WTC11 (cell line): Measurements from ENCODE around the gene OLFM1. TPM values are rescaled to one million over a fixed set of nuclear protein-coding genes. Genes with fewer than 3 reads are reported as not detected.
"Not testable (repeated sequence)": the region's sequence is repeated elsewhere in the genome, so short reads cannot be mapped to it uniquely, and the experiment has no call there.

Source experiments
- ATAC-seq: fragments of 200-7000 bp; cut with Tn5 transposase; 2 replicates; pipeline ENCODE4 v1.10.0; 2021; ENCODE audit warnings: mild to moderate bottlenecking, moderate library complexity
- CTCF ChIA-PET: fragments of 300-600 bp; sonication (Branson Sonifier 250); formaldehyde crosslinking; loops from one replicate; lab custom pipeline; 2021; ENCODE audit warnings: antibody characterized with exemption; lab: Charles Lee
- POLR2A ChIA-PET: fragments of 350-600 bp; sonication (Branson Sonifier 250); formaldehyde crosslinking; loops from one replicate; lab custom pipeline; 2021; ENCODE audit warnings: antibody characterized with exemption; lab: Charles Lee
- DNase-seq: peaks from one replicate; pipeline ENCODE4 v3.0.0; 2021; ENCODE audit warnings: low spot score
- H3K27ac Mint-ChIP-seq: 2 replicates; pipeline ENCODE4 v1.8.0; 2021; ENCODE audit warnings: mixed read lengths
- H3K27me3 Mint-ChIP-seq: 2 replicates; pipeline ENCODE4 v1.8.0; 2021; ENCODE audit warnings: low read depth, mild to moderate bottlenecking, moderate library complexity, mixed read lengths
- H3K36me3 Mint-ChIP-seq: 2 replicates; pipeline ENCODE4 v1.8.0; 2021; ENCODE audit warnings: mixed read lengths
- H3K4me1 Mint-ChIP-seq: 2 replicates; pipeline ENCODE4 v1.8.0; 2022; ENCODE audit warnings: mixed read lengths
- H3K4me3 Mint-ChIP-seq: 2 replicates; pipeline ENCODE4 v1.8.0; 2021; ENCODE audit warnings: mild to moderate bottlenecking, moderate library complexity, mixed read lengths
- H3K9me3 Mint-ChIP-seq: 2 replicates; pipeline ENCODE4 v1.8.0; 2021; ENCODE audit warnings: mixed read lengths
- GABPB1 ChIP-seq: sonication (generic); formaldehyde crosslinking; IDR thresholded peaks from 2 replicates; pipeline ENCODE4 v1.8.1; 2023; ENCODE audit warnings: mild to moderate bottlenecking, missing genetic modification reagents
- HMGA2 ChIP-seq: fragments of 250-450 bp; sonication (Bioruptor Pico); IDR thresholded peaks from 2 replicates; pipeline ENCODE4 v1.4.0; 2021; ENCODE audit warnings: mild to moderate bottlenecking, moderate library complexity
- MXD4 ChIP-seq: fragments of 250-450 bp; sonication (Bioruptor Pico); IDR thresholded peaks from 2 replicates; pipeline ENCODE4 v1.8.0; 2021; ENCODE audit warnings: mild to moderate bottlenecking, moderate library complexity, borderline replicate concordance
- NFE2L1 ChIP-seq: sonication (generic); formaldehyde crosslinking; IDR thresholded peaks from 2 replicates; pipeline ENCODE4 v1.8.1; 2023; ENCODE audit warnings: missing genetic modification reagents
- TEAD1 ChIP-seq: sonication (generic); formaldehyde crosslinking; IDR thresholded peaks from 2 replicates; pipeline ENCODE4 v1.8.0; 2022; ENCODE audit warnings: mild to moderate bottlenecking, missing genetic modification reagents
- TP53 ChIP-seq: sonication (generic); formaldehyde crosslinking; IDR thresholded peaks from 2 replicates; pipeline ENCODE4 v1.8.1; 2023; ENCODE audit warnings: mild to moderate bottlenecking, missing genetic modification reagents
- USF1 ChIP-seq: sonication (generic); formaldehyde crosslinking; IDR thresholded peaks from 2 replicates; pipeline ENCODE4 v1.8.0; 2022; ENCODE audit warnings: mild to moderate bottlenecking, missing genetic modification reagents
- ZNF138 ChIP-seq: sonication (generic); formaldehyde crosslinking; conservative IDR thresholded peaks from 2 replicates; pipeline ENCODE4 v1.8.1; 2022; ENCODE audit warnings: mild to moderate bottlenecking, moderate library complexity, missing genetic modification reagents
- ZNF219 ChIP-seq: sonication (generic); formaldehyde crosslinking; IDR thresholded peaks from 2 replicates; pipeline ENCODE4 v1.8.0; 2023; ENCODE audit warnings: missing genetic modification reagents, mild to moderate bottlenecking, borderline replicate concordance
- ZNF317 ChIP-seq: sonication (generic); formaldehyde crosslinking; IDR thresholded peaks from 2 replicates; pipeline ENCODE4 v1.8.1; 2023; ENCODE audit warnings: low read depth, mild to moderate bottlenecking, moderate library complexity, missing genetic modification reagents, borderline replicate concordance
- total RNA-seq: library from RNA; stranded (reverse); gene quantifications from 3 replicates; pipeline ENCODE4 v1.2.3, GENCODE V29; 2021
- TF ChIP-seq, protein P1 (sequence below): fragments of 200-600 bp; IDR thresholded peaks from 2 replicates; pipeline ENCODE4 v1.8.0; 2022; ENCODE audit warnings: antibody characterized with exemption
- TF ChIP-seq, protein P2 (sequence below): sonication (generic); formaldehyde crosslinking; IDR thresholded peaks from 2 replicates; pipeline ENCODE4 v1.8.0; 2022; ENCODE audit warnings: mild to moderate bottlenecking, missing genetic modification reagents
- TF ChIP-seq, protein P3 (sequence below): sonication (generic); formaldehyde crosslinking; IDR thresholded peaks from 2 replicates; pipeline ENCODE4 v1.8.1; 2023; ENCODE audit warnings: mild to moderate bottlenecking, missing genetic modification reagents
- TF ChIP-seq, protein P4 (sequence below): sonication (generic); formaldehyde crosslinking; IDR thresholded peaks from 2 replicates; pipeline ENCODE4 v1.8.0; 2022; ENCODE audit warnings: mild to moderate bottlenecking, missing genetic modification reagents
- TF ChIP-seq, protein P5 (sequence below): fragments of 250-450 bp; sonication (Bioruptor Pico); conservative IDR thresholded peaks from 2 replicates; pipeline ENCODE4 v1.9.0; 2021; ENCODE audit warnings: mild to moderate bottlenecking
- TF ChIP-seq, protein P6 (sequence below): sonication (generic); formaldehyde crosslinking; IDR thresholded peaks from 2 replicates; pipeline ENCODE4 v1.8.1; 2022; ENCODE audit warnings: low read depth, missing genetic modification reagents, borderline replicate concordance

Gene OLFM1
- total RNA-seq, 1 experiment from 2014 or later: 37.6 TPM

DNA sequence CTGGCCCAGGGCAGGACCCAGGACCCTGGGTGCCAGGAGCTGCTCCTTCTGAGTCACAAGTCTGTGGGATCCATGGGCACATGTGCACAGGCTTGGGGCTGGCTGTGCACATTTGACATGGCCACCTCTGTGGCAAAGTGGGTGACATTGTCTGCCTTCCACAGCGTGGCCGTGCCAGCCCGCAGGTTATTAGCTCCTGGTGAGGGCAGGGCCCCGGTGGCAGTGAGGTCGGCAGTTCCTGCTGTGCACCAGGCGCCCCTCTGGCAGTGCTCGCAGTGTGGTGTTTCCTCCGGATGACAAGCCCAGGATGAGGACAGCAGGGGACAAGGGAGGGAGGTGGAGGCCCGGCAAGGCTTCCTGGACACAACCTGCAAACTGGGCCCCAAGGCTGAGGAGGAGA lies 60.5 kb downstream of the OLFM1 start (continued):
- TF ChIP-seq, protein P1, sequence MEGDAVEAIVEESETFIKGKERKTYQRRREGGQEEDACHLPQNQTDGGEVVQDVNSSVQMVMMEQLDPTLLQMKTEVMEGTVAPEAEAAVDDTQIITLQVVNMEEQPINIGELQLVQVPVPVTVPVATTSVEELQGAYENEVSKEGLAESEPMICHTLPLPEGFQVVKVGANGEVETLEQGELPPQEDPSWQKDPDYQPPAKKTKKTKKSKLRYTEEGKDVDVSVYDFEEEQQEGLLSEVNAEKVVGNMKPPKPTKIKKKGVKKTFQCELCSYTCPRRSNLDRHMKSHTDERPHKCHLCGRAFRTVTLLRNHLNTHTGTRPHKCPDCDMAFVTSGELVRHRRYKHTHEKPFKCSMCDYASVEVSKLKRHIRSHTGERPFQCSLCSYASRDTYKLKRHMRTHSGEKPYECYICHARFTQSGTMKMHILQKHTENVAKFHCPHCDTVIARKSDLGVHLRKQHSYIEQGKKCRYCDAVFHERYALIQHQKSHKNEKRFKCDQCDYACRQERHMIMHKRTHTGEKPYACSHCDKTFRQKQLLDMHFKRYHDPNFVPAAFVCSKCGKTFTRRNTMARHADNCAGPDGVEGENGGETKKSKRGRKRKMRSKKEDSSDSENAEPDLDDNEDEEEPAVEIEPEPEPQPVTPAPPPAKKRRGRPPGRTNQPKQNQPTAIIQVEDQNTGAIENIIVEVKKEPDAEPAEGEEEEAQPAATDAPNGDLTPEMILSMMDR: no peak
- TF ChIP-seq ZNF219 (CRISPR knock-in tag): no peak
- no peak for TF ChIP-seq MXD4 (CRISPR knock-in tag)
- TF ChIP-seq, protein P2, sequence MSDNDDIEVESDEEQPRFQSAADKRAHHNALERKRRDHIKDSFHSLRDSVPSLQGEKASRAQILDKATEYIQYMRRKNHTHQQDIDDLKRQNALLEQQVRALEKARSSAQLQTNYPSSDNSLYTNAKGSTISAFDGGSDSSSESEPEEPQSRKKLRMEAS: no peak
- TF ChIP-seq, protein P3, sequence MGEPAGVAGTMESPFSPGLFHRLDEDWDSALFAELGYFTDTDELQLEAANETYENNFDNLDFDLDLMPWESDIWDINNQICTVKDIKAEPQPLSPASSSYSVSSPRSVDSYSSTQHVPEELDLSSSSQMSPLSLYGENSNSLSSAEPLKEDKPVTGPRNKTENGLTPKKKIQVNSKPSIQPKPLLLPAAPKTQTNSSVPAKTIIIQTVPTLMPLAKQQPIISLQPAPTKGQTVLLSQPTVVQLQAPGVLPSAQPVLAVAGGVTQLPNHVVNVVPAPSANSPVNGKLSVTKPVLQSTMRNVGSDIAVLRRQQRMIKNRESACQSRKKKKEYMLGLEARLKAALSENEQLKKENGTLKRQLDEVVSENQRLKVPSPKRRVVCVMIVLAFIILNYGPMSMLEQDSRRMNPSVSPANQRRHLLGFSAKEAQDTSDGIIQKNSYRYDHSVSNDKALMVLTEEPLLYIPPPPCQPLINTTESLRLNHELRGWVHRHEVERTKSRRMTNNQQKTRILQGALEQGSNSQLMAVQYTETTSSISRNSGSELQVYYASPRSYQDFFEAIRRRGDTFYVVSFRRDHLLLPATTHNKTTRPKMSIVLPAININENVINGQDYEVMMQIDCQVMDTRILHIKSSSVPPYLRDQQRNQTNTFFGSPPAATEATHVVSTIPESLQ (CRISPR knock-in tag): no peak
- TF ChIP-seq GABPB1 (CRISPR knock-in tag): no peak
- TF ChIP-seq, protein P4, sequence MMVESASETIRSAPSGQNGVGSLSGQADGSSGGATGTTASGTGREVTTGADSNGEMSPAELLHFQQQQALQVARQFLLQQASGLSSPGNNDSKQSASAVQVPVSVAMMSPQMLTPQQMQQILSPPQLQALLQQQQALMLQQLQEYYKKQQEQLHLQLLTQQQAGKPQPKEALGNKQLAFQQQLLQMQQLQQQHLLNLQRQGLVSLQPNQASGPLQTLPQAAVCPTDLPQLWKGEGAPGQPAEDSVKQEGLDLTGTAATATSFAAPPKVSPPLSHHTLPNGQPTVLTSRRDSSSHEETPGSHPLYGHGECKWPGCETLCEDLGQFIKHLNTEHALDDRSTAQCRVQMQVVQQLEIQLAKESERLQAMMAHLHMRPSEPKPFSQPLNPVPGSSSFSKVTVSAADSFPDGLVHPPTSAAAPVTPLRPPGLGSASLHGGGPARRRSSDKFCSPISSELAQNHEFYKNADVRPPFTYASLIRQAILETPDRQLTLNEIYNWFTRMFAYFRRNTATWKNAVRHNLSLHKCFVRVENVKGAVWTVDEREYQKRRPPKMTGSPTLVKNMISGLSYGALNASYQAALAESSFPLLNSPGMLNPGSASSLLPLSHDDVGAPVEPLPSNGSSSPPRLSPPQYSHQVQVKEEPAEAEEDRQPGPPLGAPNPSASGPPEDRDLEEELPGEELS: no peak
- TF ChIP-seq TEAD1 (CRISPR knock-in tag): no peak
- TF ChIP-seq HMGA2 (CRISPR knock-in tag): no peak
- TF ChIP-seq ZNF317 (CRISPR knock-in tag): no peak
- TF ChIP-seq TP53 (CRISPR knock-in tag): no peak
- TF ChIP-seq, all 79 proteins: peak for 0

DNA sequence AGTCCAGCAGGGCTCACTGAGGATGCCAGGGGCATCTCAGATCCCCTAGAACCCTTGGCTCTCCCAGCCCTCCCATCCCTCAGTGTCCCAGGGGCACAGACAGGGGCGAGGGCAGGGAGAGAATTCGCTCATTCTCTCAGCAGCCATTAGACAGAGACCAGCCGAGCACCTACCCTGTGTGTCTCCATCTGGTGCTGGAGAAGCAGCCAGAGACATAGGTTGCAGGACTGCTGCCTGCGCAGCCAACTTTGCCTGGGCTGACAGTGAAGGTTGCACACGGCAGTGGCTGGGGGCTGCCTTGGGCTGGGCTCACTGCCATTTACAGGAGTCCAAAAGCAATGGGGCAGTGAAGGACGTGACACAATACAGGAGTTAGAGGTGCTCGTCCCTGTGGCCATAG lies 60.9 kb downstream of the OLFM1 start:
- ATAC-seq: no peak
- Mint-ChIP-seq H3K36me3 (peaks cover 9% of the 10 kb centered on the region), H3K27me3 (no peaks in the 10 kb centered on the region; the same call in 1 of the 2 replicates), H3K9me3 (peaks cover 22% of the 10 kb centered on the region), H3K4me3 (no peak overlapping the region), H3K4me1 (peaks cover 16% of the 10 kb centered on the region), H3K27ac (peak overlapping the region; percentile 38; the same call in 1 of the 2 replicates)
- ChIA-PET CTCF (no interaction called here), POLR2A (no interaction called here)
- no peak for TF ChIP-seq NFE2L1 (CRISPR knock-in tag)
- TF ChIP-seq ZNF138: no peak
- no peak for TF ChIP-seq USF1
- TF ChIP-seq, protein P5, sequence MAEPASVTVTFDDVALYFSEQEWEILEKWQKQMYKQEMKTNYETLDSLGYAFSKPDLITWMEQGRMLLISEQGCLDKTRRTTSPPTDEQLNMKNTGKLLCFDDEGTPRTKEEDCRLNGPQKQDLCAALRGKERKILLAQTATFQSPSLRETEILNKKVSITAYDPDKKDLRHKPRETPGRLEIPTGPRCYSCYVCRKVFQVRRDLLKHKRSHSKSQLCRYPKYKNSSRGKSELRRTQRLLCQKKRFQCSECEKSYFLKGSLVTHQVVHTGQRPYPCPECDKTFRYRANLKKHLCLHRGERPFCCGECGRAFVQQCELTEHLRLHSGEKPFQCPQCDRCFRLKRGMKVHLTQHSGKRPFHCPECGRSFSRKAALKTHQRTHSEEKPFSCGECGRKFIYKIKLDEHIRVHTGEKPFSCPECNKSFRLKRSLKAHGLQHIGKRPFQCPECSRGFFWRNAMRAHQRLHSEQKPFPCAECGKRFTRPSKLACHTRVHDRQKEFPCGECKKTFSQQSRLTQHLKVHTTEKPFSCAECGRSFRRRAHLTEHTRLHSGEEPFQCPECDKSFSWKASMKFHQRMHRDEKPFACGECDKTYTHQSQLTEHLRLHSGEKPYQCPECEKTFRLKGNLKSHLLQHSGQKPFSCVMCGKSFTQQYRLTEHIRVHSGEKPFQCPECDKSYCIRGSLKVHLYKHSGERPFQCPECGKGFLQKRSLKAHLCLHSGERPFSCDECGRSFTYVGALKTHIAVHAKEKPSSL (CRISPR knock-in tag): no peak
- TF ChIP-seq, protein P6, sequence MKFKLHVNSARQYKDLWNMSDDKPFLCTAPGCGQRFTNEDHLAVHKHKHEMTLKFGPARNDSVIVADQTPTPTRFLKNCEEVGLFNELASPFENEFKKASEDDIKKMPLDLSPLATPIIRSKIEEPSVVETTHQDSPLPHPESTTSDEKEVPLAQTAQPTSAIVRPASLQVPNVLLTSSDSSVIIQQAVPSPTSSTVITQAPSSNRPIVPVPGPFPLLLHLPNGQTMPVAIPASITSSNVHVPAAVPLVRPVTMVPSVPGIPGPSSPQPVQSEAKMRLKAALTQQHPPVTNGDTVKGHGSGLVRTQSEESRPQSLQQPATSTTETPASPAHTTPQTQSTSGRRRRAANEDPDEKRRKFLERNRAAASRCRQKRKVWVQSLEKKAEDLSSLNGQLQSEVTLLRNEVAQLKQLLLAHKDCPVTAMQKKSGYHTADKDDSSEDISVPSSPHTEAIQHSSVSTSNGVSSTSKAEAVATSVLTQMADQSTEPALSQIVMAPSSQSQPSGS (CRISPR knock-in tag): no peak
- no peak for DNase-seq

DNA sequence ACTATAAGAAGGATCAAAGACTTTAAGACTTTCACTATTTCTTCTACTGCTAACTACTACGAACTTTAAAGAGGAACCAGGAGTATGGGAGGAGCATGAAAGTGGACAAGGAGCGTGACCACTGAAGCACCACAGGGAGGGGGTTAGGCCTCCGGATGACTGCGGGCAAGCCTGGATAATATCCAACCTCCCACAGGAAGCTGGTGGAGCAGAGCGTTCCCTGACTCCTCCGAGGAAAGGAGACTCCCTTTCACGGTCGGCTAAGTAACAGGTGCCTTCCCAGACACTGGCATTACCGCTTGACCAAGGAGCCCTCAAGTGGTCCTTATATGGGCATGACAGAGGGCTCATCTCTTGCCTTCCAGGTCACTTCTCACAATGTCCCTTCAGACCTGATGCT lies 62.4 kb downstream of the OLFM1 start:
- H3K27ac Mint-ChIP-seq, H3K4me3 Mint-ChIP-seq, H3K36me3 Mint-ChIP-seq, DNase-seq, H3K27me3 Mint-ChIP-seq, ATAC-seq, POLR2A ChIA-PET, CTCF ChIA-PET: not testable (repeated sequence)
- Mint-ChIP-seq H3K9me3 (peaks cover 22% of the 10 kb centered on the region), H3K4me1 (peaks cover 16% of the 10 kb centered on the region)
